ENCODE results near the gene TMPRSS6. TPM values are rescaled to one million over a fixed set of nuclear protein-coding genes. Genes with fewer than 3 reads are reported as not detected.

TMPRSS6 gene
- total and polyA plus RNA-seq, 2 of the 8 experiments (the other 6 are each of a cell fraction or from before 2014, with no cell fraction given): 0.02 TPM; not detected in 1

GRCh38 chr22:37129866-37130441 lies 20.4 kb upstream of the TMPRSS6 start:
- Histone ChIP-seq H4K8ac (ENCODE audit: extremely low read depth, insufficient read depth, low read length) (no peak overlapping the region), H3K4ac (replicated peaks; ENCODE audit: insufficient read length, low read depth, low read length) (no peak overlapping the region), H3K4me1 (replicated peaks in 1 of 4; ENCODE audit: control insufficient read depth in 3 of 4, insufficient read depth in 4 of 4, low read length in 3 of 4) (peaks cover 0 to 3% (median 0%) of the 10 kb centered on the region in 4 experiments; a peak in 3 of 7 replicates), H3K4me3 (ENCODE audit: extremely low read depth in 1 of 4, insufficient read depth in 2 of 4, low read depth in 3 of 4, low read length in 4 of 4) (no peak overlapping the region), H3K14ac (ENCODE audit: insufficient read length) (no peak overlapping the region), H3K23ac (ENCODE audit: insufficient read length) (no peak overlapping the region), H3K79me1 (ENCODE audit: low read depth, low read length) (no peaks in the 10 kb centered on the region), H3K4me2 (ENCODE audit: insufficient read depth in 1 of 2, low read depth in 2 of 2, low read length in 2 of 2) (no peak overlapping the region), H3K36me3 (ENCODE audit: control insufficient read depth in 2 of 4, insufficient read depth in 4 of 4, low read length in 3 of 4) (no peaks in the 10 kb centered on the region), H3K23me2 (ENCODE audit: low read depth, low read length) (no peaks in the 10 kb centered on the region), H3K9me3 (ENCODE audit: insufficient read depth in 2 of 2, low read depth in 1 of 2, low read length in 1 of 2) (no peaks in the 10 kb centered on the region), H2BK15ac (ENCODE audit: low read length) (0 out of 2 replicates have a peak overlapping the region, but pooled peaks have one; percentile 46), H3K79me2 (ENCODE audit: control insufficient read depth in 1 of 2, insufficient read depth in 2 of 2, low read length in 2 of 2) (no peaks in the 10 kb centered on the region), H3K9ac (replicated peaks in 1 of 4; ENCODE audit: extremely low read depth in 1 of 4, low read depth in 3 of 4, low read length in 3 of 4) (no peak overlapping the region), H2AFZ (ENCODE audit: low read length) (no peak overlapping the region), H2BK120ac (replicated peaks; ENCODE audit: low read depth, low read length) (no peak overlapping the region), H4K20me1 (replicated peaks in 1 of 2; ENCODE audit: control insufficient read depth in 1 of 2, insufficient read depth in 2 of 2, low read length in 2 of 2) (no peaks in the 10 kb centered on the region), H4K5ac (ENCODE audit: insufficient read length, low read depth, low read length) (no peak overlapping the region), H3K27me3 (replicated peaks in 1 of 4; ENCODE audit: control insufficient read depth in 3 of 4, extremely low read depth in 1 of 4, insufficient read depth in 3 of 4, low read length in 3 of 4) (no peaks in the 10 kb centered on the region), H3K27ac (ENCODE audit: low read depth, low read length) (no peak overlapping the region), H3K56ac (replicated peaks; ENCODE audit: insufficient read length, low read depth, low read length) (no peak overlapping the region), H2BK12ac (ENCODE audit: low read depth, low read length) (no peak overlapping the region), H2BK20ac (ENCODE audit: low read length) (no peak overlapping the region), H2AK5ac (ENCODE audit: low read depth, low read length) (no peak overlapping the region), H4K91ac (replicated peaks; ENCODE audit: insufficient read length, low read length) (no peak overlapping the region), H3K18ac (ENCODE audit: extremely low read depth, low read length) (no peak overlapping the region), H2BK5ac (ENCODE audit: low read depth, low read length) (no peak overlapping the region; the same call in 1 of the 2 replicates)
- TF ChIP-seq CBX8 (IDR thresholded peaks at IDR 0.05; ENCODE audit: borderline replicate concordance, low read depth, low read length) (no peak), TAF1 (IDR thresholded peaks at IDR 0.05; ENCODE audit: low read depth, low read length) (no peak), SP4 (IDR thresholded peaks at IDR 0.05; ENCODE audit: low read length) (no peak)
- no peak for DNase-seq (ENCODE audit: low read depth in 1 of 2, low spot score in 2 of 2)
- 82% methylated on average over 12 of the region's 14 CpGs; no CpG with 5 or more reads in 1 of the 2 experiments for WGBS, 2 experiments (ENCODE audit: extremely low coverage in 1 of 2, insufficient coverage in 1 of 2, insufficient read length in 1 of 2, insufficient replicate concordance in 2 of 2, low coverage in 1 of 2, low lambda C conversion rate in 2 of 2, missing lambda C conversion rate in 1 of 2)
- FAIRE-seq: no peak
- CTCF ChIA-PET (ENCODE audit: partially characterized antibody): interaction anchor here (1.3 to 2.0 kb wide), 2 partner anchors 9 to 14 kb away, joined by 4 read pairs; no protein-coding TSS in a partner anchor
- POLR2A ChIA-PET (ENCODE audit: partially characterized antibody): interaction anchor here (1.2 to 1.9 kb wide), 3 partner anchors 10 to 20 kb away, joined by 3 to 7 read pairs (median 3); partner anchors contain the start of gene IL2RB
